A673 (cell line): Measurements from ENCODE around the gene TNFRSF6B. TPM values are rescaled to one million over a fixed set of nuclear protein-coding genes. Genes with fewer than 3 reads are reported as not detected.

Source experiments
- BruUV-seq: library from RNA; stranded (reverse); fragments of 400-500 nt; replicated peaks from 2 replicates; lab custom pipeline; 2021; lab: Mats Ljungman, UMichigan
- CTCF ChIA-PET: fragments of 300-600 bp; sonication (Branson Sonifier 250); formaldehyde crosslinking; loops from one replicate; lab custom pipeline; 2022; ENCODE audit warnings: antibody characterized with exemption; lab: Charles Lee
- POLR2A ChIA-PET: fragments of 300-600 bp; sonication (Branson Sonifier 250); formaldehyde crosslinking; loops from one replicate; lab custom pipeline; 2022; ENCODE audit warnings: antibody characterized with exemption; ENCODE audit not compliant: low non-redundant PET; lab: Charles Lee
- DNase-seq: peaks from one replicate; pipeline ENCODE4 v3.0.0-alpha.2; 2015; ENCODE audit warnings: low spot score
- H3K27ac ChIP-seq: fragments of 200-600 bp; sonication (generic); 2 replicates; pipeline ENCODE4 v1.5.1; 2016; ENCODE audit warnings: mixed run types, low read depth, mild to moderate bottlenecking, mixed read lengths, antibody characterized with exemption, low read length; ENCODE audit not compliant: poor library complexity, severe bottlenecking
- H3K27me3 ChIP-seq: fragments of 200-600 bp; sonication (generic); replicated peaks from 2 replicates; pipeline ENCODE4 v1.6.1; 2017; ENCODE audit warnings: mixed run types, low read depth, mild to moderate bottlenecking, mixed read lengths, antibody characterized with exemption, low read length; ENCODE audit not compliant: insufficient read depth, poor library complexity
- H3K36me3 ChIP-seq: fragments of 200-600 bp; sonication (generic); 2 replicates; pipeline ENCODE4 v1.6.1; 2016; ENCODE audit warnings: mixed run types, mild to moderate bottlenecking, mixed read lengths, antibody characterized with exemption, low read length; ENCODE audit not compliant: insufficient read depth, poor library complexity, severe bottlenecking
- H3K4me1 ChIP-seq: fragments of 200-600 bp; sonication (generic); 2 replicates; pipeline ENCODE4 v1.6.1; 2017; ENCODE audit warnings: mixed run types, mild to moderate bottlenecking, mixed read lengths, antibody characterized with exemption, low read length; ENCODE audit not compliant: insufficient read depth, poor library complexity, severe bottlenecking
- H3K4me3 ChIP-seq: fragments of 200-600 bp; sonication (generic); 2 replicates; pipeline ENCODE4 v1.5.1; 2016; ENCODE audit warnings: low read depth, mixed run types, mild to moderate bottlenecking, mixed read lengths, low read length; ENCODE audit not compliant: poor library complexity, severe bottlenecking
- H3K9me3 ChIP-seq: fragments of 200-600 bp; sonication (generic); 2 replicates; pipeline ENCODE4 v1.6.1; 2016; ENCODE audit warnings: mixed run types, low read depth, mild to moderate bottlenecking, mixed read lengths, antibody characterized with exemption, low read length; ENCODE audit not compliant: poor library complexity, severe bottlenecking
- CTCF ChIP-seq: fragments of 300-800, 200-600 bp; sonication (generic); conservative IDR thresholded peaks from 2 replicates; pipeline ENCODE4 v1.5.1; 2017; ENCODE audit warnings: low read depth, mild to moderate bottlenecking, antibody characterized with exemption, low read length, moderate library complexity, mixed read lengths
- EZH2 ChIP-seq: fragments of 200-600 bp; sonication (generic); IDR thresholded peaks from 2 replicates; pipeline ENCODE4 v1.6.1; 2017; ENCODE audit warnings: borderline replicate concordance, low read depth, mild to moderate bottlenecking, mixed read lengths, antibody characterized with exemption, low read length; ENCODE audit not compliant: poor library complexity, severe bottlenecking
- intact Hi-C: fragments of 100-400 bp; cut with micrococcal nuclease; formaldehyde crosslinking; loops from one replicate; pipeline ENCODE4 v1.10.0; 2022; ENCODE audit not compliant: unreplicated experiment
- total RNA-seq: library from RNA; stranded (reverse); gene quantifications from 2 replicates; pipeline ENCODE4 v1.2.3, GENCODE V29; 2021

Gene TNFRSF6B
- total RNA-seq, 1 experiment from 2014 or later: not detected

- no peak overlapping the region for H3K27ac ChIP-seq
- intact Hi-C loops: no loop called here
- no peak overlapping the region for H3K4me3 ChIP-seq
- no peak for DNase-seq
- ChIA-PET POLR2A (no interaction called here), CTCF (no interaction called here)
- no peaks in the 10 kb centered on the region for H3K4me1 ChIP-seq
- no peaks in the 10 kb centered on the region for H3K9me3 ChIP-seq
- TF ChIP-seq EZH2: no peak
- BruUV-seq: no TSS peak
- no peaks in the 10 kb centered on the region for H3K27me3 ChIP-seq
- H3K36me3 ChIP-seq: peaks cover 8% of the 10 kb centered on the region
These were observed 36.0 kb downstream of the TNFRSF6B start for GRCh38 chr20:63732118-63733095.

GRCh38 chr20:63733117-63733516 is 36.7 kb downstream of the TNFRSF6B start:
- CTCF ChIA-PET: no interaction called here
- TF ChIP-seq EZH2: no peak
- no peak for TF ChIP-seq CTCF
- no TSS peak for BruUV-seq
- Histone ChIP-seq H3K9me3 (no peaks in the 10 kb centered on the region), H3K4me1 (no peaks in the 10 kb centered on the region), H3K27me3 (no peaks in the 10 kb centered on the region), H3K27ac (no peak overlapping the region), H3K36me3 (peaks cover 8% of the 10 kb centered on the region), H3K4me3 (no peak overlapping the region)
- DNase-seq: no peak
- intact Hi-C loops: no loop called here
- POLR2A ChIA-PET: no interaction called here

- intact Hi-C loops: no loop called here
- Histone ChIP-seq H3K27me3 (no peaks in the 10 kb centered on the region), H3K4me1 (no peaks in the 10 kb centered on the region), H3K27ac (no peak overlapping the region), H3K4me3 (no peak overlapping the region), H3K9me3 (no peaks in the 10 kb centered on the region), H3K36me3 (peaks cover 8% of the 10 kb centered on the region)
- CTCF ChIA-PET: no interaction called here
- POLR2A ChIA-PET: no interaction called here
- DNase-seq: no peak
- no TSS peak for BruUV-seq
- TF ChIP-seq CTCF (no peak), EZH2 (no peak)
These were observed 37.2 kb downstream of the TNFRSF6B start for GRCh38 chr20:63733579-63734081.
